Lower leg skin (tissue), 4 donors: ENCODE results near the gene EGFL8. TPM values are rescaled to one million over a fixed set of nuclear protein-coding genes. Genes with fewer than 3 reads are reported as not detected.

Experiments used
- DNase-seq, 2 donors: peaks; one replicate each; pipeline ENCODE4 v3.0.0-alpha.2; 2019; ENCODE audit warnings: low spot score in 2 of 2
- H3K4me3 ChIP-seq: fragments of 200-600 bp; sonication (generic); 2 replicates; pipeline ENCODE4 v1.5.1; 2017; ENCODE audit warnings: mild to moderate bottlenecking, low read depth; ENCODE audit not compliant: poor library complexity, severe bottlenecking
- CTCF ChIP-seq, 3 donors: fragments of 450-650 bp; IDR thresholded peaks; one replicate each; pipeline ENCODE4 v1.5.1; 2016; ENCODE audit warnings: antibody characterized with exemption in 3 of 3, mild to moderate bottlenecking in 3 of 3, moderate library complexity in 2 of 3
- POLR2A ChIP-seq, 2 donors: fragments of 450-650 bp; IDR thresholded peaks; one replicate each; pipeline ENCODE4 v1.6.1; 2016 to 2017; ENCODE audit warnings: antibody characterized with exemption in 2 of 2, mild to moderate bottlenecking in 1 of 2, moderate library complexity in 1 of 2
- WGBS, 2 donors: methylation state at CpG; one replicate each; pipeline ENCODE4 v1.1.5; 2018; 5-methylcytosine and 5-hydroxymethylcytosine counted together
- intact Hi-C: fragments of 100-400 bp; cut with DNase I; formaldehyde crosslinking; loops from one replicate; pipeline ENCODE4 v1.15.0; 2023; ENCODE audit warnings: low total_unique reads
- total RNA-seq, 4 donors: library from RNA; depleted of rRNA; stranded (reverse); fragments of >200 nt; gene quantifications; one replicate each; pipeline ENCODE4 v1.1.0, GENCODE V29; 2016

The EGFL8 gene
- total RNA-seq, 4 donors from 2014 or later, result 12.5 to 40.8 (median 18.6) TPM

GRCh38 chr6:32118782-32119628, 45.4 kb upstream of the EGFL8 start:
- peak; percentile 74 to 96 for DNase-seq
- intact Hi-C loops, result no loop called here
- peak in 1 of 3 donors; percentile 84 for TF ChIP-seq CTCF (IDR thresholded peaks at IDR 0.05)
- no peak for TF ChIP-seq POLR2A (IDR thresholded peaks at IDR 0.05)
- no peak overlapping the region for H3K4me3 ChIP-seq
- 24% methylated on average over 17 of the region's 17 CpGs for WGBS, 2 donors

- intact Hi-C loops, result loop anchor here (10.0 kb wide), 1 partner anchor 74 kb away; the partner anchor contains the start of genes GPSM3 and PBX2
- DNase-seq, result no peak
- no peak for TF ChIP-seq CTCF (IDR thresholded peaks at IDR 0.05)
- H3K4me3 ChIP-seq, result no peak overlapping the region
- 94% methylated on average over 12 of the region's 12 CpGs for WGBS, 2 donors
Observed at GRCh38 chr6:32120573-32121059, 43.8 kb upstream of the EGFL8 start.

GRCh38 chr6:32123681-32124080, 40.7 kb upstream of the EGFL8 start:
- TF ChIP-seq CTCF (IDR thresholded peaks at IDR 0.05) (no peak), POLR2A (IDR thresholded peaks at IDR 0.05) (no peak)
- no peak for DNase-seq
- no peak overlapping the region for H3K4me3 ChIP-seq
- WGBS, 2 donors, result 77 to 88% methylated on average over 4 of the region's 4 CpGs
- intact Hi-C loops, result loop anchor here (10.0 kb wide), 1 partner anchor 71 kb away; the partner anchor contains the start of genes GPSM3 and PBX2

GRCh38 chr6:32126880-32127279, 37.5 kb upstream of the EGFL8 start:
- DNase-seq, result no peak
- WGBS, 2 donors, result 50 to 51% methylated on average over 8 of the region's 8 CpGs
- no peak for TF ChIP-seq CTCF (IDR thresholded peaks at IDR 0.05)
- no peak for TF ChIP-seq POLR2A (IDR thresholded peaks at IDR 0.05)
- no peak overlapping the region for H3K4me3 ChIP-seq
- intact Hi-C loops, result loop anchor here (10.0 kb wide), 1 partner anchor 68 kb away; the partner anchor contains the start of genes GPSM3 and PBX2

- 3 to 6% methylated on average over 7 to 9 of the region's 9 CpGs for WGBS, 2 donors
- intact Hi-C loops, result loop anchor here (10.0 kb wide), 1 partner anchor 67 kb away; the partner anchor contains the start of genes GPSM3 and PBX2
- DNase-seq, result no peak
- TF ChIP-seq POLR2A (IDR thresholded peaks at IDR 0.05) (no peak), CTCF (IDR thresholded peaks at IDR 0.05) (no peak)
- peak overlapping the region; percentile 80 for H3K4me3 ChIP-seq
Observed at GRCh38 chr6:32127409-32127716, 37.0 kb upstream of the EGFL8 start.
